HT-29 (cell line): ENCODE data around the gene FRMPD2. TPM values are rescaled to one million over a fixed set of nuclear protein-coding genes. Genes with fewer than 3 reads are reported as not detected.
"Not testable (repeated sequence)": the region's sequence is repeated elsewhere in the genome, so short reads cannot be mapped to it uniquely, and the experiment has no call there.

ENCODE experiments used
- DNase-seq: peaks from one replicate; pipeline ENCODE4 v3.0.0-alpha.2; 2015; ENCODE audit warnings: low spot score
- total RNA-seq: library from RNA; depleted of rRNA; stranded (reverse); fragments of >200 nt; shearing (Covaris generic); gene quantifications from 2 replicates; pipeline ENCODE4 v1.2.3, GENCODE V29; 2014

The FRMPD2 gene
- total RNA-seq, 1 experiment from 2014 or later, result not detected

DNA sequence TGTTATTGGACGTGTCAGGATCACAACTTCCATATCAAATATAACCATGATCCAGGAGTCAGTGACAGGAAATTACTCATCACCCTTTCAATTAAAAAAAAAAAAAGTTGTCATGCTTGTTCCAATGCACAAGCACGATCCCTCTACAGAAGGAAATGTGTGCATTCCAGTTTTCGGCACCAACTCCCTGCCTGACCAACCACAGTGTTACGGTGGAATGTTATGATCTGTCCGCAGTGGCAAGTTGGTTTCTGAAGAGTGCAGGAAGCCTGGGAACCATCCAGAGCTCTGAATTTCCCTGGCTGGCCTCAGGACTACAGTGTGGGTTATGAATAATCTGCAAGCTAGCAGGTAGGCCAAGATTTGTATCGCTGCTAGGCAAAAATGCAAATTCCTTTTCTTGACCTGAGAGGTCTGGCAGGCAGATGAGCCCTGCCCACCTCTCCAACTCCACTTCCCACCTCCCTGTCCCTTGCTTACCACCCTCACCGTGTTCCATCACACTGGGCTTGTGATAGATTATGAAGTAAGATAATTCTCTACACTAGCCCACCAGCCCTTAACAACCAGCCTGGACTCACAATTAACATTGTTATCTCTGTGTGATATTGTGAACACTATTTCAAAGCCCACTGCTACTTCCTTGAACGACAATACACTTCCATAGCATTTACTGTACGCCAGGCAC lies 20.4 kb downstream of the FRMPD2 start:
- peak; percentile 28 for DNase-seq

DNA sequence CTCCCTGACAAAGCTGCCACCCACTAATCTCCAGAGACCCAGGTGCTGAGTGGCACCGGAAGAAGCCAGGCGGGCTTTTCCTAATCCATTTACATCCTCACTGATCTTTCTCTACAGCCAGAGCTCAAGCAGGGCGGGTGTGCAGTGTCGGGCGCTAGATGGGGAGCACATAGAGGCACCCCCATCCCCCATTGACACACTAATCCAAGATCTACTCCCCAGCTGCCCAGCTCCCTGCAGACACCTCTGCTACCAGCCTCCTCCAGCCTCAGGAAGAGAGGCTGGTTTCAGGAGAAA lies 22.2 kb downstream of the FRMPD2 start:
- no peak for DNase-seq

DNA sequence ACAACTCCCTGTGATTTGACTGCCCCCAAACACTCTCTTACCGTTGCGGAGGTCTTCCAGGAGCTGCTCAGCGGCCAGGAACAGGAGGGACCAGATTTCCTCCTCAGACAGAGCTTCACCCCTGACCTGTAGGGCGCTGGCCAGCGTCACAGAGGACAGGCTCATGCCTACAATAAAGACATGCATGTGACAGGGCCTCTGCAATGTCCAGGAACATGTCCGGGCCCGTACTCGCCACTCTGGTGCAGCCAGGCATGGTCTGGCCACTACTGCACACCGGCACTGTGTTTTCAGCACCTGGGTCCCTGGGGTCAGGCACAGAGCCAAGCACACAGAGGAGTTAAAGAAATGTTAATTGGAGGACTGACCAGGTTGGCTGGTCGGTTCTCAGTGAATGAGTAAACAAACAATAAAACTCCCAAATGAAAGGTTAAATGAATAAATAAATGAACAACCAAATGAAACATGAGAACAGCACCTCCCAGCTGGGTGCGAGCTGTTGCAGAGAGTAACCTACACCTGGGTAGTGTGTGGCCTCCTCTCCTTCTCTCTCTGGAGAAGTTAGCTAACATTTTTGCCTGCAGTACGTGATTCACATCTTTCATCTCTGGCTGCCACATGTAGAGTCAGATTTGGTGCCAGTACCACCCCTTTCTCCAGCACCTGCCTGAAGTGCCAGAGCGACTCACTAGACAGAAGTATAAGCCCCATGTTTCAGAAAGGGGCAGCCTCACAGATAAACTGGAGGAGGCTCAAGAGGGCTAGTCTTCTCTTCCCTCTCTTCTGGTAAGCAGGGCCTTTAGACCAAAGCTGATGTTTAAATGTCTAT lies 22.8 kb downstream of the FRMPD2 start:
- DNase-seq, result peak; percentile 48

DNA sequence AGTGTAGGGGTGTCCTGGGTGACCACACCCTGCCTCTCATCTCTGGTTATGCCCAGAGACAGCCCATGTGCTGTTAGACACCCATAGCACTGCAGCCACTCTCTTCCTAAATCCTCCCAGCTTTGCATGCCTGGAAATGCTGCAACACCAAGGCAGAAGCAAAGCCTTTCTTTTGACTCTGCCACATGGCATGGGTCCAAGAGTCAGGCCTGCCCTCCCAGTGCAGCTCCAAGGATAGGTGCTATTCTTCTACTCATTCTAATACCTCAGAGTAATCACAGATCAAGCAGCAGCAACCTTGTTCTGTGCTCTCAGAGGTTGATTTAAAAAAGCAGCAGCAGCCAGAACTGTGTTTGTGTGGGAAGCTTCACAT lies 23.4 kb downstream of the FRMPD2 start:
- DNase-seq, result peak; percentile 14

DNA sequence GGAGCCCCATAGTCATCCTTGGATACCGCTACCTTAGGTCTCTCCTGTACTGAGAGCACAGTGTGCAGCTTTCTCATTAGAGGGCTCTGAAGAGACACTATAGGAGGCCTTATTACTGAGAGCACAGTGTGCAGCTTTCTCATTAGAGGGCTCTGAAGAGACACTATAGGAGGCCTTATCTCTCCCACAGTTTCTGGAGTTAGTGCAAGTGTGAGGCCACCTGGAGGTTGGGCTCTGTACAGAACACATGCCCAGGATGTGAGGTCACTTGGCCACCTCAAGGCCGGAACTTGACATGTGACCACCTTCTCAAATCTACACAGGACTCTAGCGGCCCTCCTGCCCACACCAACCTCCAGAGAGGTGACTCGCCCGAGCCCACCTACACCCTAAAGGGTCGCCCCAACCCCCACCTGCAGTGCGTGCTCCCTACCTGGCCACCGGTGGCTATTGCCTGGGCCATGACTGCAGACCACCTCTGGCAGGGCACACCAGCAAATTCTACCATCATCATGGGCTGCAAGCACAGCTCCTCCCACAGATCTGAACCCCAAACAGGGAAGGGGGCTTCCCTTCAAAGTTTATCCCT lies 24.6 kb downstream of the FRMPD2 start:
- no peak for DNase-seq

DNA sequence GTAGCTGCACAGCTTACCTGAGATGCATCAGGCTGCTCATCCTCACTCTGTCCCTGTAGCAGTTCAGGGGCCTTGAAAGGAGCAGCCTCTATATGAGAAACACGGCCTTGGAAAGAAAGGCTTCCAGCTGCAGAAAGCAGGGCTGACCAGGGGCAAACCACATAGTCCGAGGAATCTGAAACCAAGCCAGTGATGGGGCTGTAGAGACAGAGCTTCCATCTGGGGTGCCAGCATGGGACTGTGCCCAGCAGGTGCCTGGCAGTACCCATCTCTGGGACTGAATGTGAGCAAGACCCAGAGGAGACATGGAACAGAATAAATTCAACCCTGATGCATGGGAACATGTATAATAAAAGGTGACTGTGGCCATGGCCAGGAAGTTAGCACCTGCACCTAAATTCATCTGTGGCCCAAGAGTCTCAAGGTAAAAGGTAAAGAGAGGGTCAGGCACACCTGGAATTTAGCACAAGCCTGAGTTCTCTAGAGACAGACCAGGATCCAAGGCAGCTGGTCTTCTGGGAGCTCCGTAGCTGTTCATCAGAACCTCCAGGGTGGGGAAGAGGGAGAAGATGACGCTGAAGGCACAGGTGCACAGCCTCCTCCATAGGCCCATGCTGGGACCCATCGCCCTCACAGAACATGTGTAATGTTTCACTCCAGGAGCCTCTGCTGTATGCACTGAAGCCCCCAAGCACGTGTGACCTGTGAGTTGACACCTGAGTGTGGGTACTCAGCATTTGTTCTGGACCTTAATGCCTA lies 25.3 kb downstream of the FRMPD2 start:
- no peak for DNase-seq

DNA sequence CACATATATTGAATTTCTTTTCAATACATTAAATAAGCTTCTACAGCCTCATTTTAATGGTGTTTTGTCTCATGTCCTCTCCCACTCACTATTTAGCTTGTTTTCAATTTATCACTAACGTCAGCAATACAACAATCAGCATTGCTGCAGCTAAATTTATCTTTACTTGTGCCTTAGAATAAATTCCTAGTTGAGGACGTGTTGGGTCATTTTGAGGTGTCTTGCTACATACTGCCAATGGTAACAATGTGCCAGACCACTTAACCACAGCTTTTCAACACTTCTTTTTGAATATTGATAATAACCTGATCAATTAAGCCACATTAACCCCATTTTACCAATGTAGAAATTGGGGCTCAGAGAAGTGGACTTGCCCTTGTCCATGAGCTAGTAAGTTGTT lies 26.0 kb downstream of the FRMPD2 start:
- DNase-seq, result no peak

DNA sequence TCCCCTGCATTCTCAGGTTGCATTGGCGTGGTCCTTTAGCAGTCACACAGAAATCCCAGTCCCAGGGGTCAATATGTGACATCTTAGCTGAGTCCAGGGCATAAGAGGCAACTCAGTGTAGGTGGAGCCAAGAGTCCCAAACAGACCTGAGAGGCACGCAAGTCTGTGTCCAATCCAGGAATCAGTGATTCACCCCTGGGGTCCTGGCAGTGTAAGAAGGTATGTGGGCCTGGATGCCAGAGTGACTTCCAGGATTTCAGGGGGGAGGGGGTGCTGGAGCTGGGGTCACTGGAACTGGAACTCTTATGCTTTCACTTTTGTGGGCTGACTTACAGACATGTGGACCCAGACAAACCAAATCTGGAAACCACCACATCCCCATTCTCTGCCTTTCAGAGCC lies 26.8 kb downstream of the FRMPD2 start:
- DNase-seq, result no peak

DNA sequence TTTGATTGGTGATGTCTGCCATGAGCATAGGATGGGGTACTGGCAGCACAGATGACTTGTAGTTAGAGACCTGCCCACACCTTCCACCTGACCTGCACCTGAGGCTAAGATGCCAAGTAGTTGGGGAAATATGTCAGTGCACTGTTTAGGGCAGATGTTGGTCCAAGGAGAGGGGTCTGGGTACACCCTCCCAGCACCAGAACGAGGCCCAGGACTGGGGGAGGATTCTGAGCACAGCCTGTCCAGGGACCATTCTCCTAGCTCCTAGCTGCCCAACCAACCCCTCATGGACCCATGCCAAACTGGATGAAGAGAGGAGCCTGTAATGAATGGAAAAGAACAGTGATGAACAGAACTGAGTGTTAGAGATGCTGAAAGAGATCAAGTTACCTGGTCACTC lies 28.0 kb downstream of the FRMPD2 start:
- DNase-seq, result no peak

DNA sequence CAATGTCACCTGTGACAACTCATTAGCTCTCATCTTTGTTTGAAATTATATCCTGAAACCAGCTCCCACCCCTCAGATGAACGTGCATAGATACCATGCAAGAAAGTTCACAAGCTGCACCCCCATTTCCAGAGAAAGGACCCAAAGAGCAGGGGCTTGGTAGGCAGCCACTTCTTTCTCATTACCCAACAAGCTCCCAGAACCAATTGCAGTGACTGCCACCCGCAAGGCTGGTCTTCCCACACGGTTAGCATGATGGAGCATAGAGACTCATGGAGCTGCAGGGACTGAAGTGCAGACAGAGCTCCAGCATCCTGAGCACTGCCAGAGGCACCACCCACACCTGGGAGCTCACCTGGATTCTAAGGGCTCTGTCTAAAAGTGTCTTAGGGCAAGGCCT lies 28.5 kb downstream of the FRMPD2 start:
- no peak for DNase-seq

DNA sequence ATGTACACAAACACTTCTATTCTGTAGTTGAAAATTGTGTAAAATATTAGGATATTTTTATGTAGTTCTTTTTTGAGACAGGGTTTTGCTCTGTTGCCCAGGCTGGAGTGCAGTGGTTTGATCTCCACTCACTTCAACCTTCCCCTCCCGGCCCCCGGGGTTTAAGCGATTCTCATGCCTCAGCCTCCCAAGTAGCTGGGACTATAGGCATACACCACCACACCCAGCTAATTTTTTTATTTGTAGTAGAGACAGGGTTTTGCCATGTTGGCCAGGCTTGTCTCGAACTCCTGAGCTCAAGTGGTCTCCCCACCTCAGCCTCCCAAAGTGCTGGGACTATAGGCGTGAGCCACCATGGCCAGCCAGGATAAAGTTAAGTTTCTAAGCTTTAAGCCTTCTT lies 30.6 kb downstream of the FRMPD2 start:
- not testable (repeated sequence) for DNase-seq

DNA sequence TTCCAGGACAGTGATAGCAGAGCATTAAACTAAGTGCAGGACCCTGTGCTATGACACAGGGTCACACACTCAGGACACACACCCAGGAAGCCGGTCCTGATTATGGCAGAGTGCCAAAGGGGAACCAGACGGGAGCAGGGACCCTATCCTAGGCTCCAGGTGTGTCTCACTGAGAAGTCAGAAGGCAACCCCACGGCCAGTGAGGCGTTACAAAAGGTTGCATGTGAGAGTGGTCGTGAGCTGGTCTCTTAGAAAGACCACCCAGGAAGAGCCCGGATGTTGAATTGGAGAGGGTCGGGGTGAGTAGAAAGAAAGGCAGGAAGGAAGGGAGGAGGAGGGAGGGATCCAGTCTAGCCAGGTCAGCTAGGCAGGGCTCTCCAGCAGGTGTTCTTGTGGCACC lies 31.0 kb downstream of the FRMPD2 start:
- DNase-seq, result no peak

DNA sequence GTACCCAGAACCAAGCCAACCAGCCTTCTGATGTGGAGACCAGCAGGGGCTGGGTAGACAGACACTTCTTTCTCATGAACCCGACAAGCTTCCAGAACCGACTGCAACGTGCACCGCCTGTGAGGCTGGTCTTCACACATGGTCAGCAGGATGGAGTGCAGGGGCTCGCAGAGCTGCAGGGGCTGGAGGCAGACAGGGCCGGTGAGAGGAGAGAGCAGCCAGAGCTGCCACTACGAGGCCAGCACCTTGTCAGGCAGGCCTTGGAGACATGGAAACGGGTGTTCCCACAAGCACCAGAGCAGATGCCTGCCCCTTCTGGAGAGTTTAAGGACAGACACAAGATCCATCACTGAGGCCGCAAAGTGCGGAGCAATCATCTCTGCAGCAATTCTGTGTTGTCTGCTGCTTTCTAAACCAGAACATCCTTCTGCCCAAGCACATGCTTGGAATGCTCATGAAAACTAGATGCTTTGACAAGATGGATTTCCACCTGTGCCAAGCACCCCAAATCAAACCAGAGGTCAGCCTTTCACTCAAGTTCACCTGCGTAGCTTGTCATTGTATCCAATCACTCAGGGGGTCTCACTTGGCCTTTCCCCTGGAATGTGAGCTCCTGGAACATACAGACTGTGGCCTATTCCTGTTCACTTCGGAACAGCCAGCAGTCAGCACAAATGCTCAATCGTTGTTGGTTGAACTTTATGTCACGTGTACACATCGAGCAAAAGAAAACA lies 32.2 kb downstream of the FRMPD2 start:
- DNase-seq, result no peak

DNA sequence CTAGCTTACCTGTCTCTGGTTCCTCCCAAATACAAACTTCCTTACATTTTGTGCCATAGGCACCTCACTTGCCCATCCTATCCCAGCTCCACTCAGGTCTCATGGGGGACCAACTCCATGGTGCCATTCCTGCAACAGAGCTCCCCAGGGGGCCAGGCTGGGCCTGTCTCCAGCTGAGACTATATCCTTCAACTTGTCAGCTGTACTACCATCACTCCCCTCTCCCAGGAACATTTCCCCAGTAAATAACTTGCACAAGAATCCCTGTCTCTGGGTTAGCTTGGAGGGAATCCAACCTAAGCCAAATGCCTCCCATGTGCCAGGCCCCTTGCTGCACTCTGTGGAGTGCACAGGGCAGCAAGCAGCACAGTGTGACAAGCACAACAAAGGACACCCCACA lies 33.2 kb downstream of the FRMPD2 start:
- DNase-seq, result no peak

DNA sequence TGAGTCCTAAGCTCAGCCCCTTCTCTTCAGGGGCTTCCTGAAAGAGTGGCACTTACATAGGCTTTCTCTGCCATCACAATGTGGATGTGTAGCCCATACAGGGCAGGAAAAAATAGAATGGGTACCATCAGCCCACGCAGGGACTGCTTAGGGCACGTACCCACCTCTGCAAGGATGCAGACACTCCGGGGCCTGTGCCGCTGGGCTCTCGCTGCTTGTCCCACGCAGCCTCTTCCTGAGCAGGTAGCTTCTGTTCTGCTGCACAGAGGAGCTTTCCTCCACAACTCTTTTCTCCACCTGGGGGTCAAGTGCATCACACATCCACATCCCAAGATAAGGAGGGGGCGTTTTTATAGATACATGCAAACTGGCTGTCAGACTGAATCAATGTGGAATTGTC lies 34.3 kb downstream of the FRMPD2 start:
- DNase-seq, result no peak

DNA sequence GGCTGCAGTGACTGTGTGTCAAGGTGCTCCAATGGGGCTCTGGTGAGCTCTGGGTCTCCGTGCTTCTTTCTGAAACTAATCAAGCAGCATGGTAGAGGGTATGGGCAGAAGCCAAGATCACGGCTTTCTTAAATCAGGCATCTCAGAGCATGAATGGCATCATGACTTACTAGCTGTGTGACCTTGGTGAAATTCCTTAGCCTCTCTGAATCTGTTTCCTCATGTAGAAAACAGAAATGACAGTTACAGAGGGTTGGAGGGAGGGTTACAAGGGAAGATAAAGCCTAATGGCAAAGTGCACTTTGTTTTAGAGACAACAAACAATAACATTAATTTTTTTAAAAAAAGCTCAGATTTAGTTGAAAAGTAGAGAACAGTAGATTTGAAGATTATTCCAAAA lies 34.9 kb downstream of the FRMPD2 start:
- no peak for DNase-seq

DNA sequence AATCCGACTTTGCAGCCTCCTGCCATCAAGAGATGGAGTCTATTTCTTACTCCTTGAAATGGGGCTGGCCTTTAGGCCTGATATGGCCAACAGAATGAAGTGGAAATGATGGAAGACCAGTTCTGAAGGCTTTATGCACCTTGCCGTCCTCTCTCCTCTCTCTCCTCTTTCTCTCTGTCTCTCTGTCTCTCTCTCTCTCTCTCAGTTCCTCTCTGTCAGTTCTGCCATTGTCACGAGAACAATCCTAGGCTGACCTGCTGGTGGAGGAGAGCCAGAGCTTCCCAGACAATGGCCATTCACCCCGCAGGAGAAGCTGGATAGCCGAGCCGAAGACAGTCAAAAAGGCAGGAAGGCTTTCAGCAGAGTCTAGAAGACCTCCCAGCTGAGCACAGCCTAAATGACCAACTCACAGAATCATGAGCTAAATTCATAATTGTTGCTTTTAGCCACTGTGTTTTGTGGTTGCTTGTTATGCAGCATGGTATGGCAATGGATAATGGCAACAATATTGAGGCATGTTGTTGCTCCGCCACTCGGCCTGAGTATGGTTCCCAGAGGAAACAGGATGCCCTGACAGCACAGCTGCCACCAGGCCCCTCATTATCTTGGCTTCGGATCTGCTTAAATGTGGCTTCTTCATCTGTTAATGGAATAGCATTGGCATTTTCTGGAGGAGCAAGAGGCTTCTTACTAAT lies 35.5 kb downstream of the FRMPD2 start:
- no peak for DNase-seq

DNA sequence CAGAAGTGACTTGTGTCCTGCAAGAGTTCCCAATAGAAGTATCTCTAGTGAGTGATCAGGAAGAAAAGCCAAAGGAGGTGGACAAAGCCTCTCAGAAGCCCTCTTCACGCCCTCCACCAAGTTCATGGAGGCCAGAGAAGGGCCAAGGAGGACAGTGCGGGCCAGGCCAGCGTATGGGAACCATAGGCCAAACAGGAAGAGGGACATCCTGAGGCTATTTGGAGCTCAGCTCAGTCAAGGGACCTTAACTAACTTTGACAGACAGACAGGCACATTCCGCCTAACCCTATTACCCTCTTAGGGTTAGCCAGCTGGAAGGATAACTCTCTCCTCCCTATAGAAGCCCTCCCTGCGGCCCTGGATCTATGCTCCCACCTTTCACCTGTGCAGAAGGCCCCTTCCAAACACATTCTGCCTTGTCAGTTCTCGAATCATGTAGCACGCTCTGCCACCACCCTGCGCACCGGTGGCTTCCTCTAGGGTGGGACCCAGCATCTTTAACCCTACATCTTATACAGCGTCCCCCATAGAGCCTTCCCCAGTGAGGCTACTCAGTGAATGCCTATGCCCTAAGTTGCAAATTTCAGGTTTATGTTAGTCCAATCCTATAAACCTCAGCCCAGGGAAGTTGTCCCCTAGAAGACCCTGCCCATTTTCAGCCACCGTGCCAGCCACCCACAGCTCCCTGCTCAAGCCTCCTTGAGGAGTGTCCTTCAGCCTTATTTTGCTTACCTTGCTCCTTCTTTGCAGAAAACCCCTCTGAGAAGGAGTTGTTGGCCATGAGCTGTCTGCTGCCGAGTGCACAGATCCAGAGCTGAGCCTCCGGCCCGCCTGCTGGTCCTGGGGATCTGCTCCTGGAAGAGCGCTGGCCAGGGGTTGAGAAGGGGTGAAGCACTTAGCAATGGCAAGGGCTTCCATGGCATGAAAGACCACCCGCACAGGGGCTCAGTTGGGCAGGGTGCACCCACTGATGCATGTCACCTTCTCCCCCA lies 36.9 kb downstream of the FRMPD2 start:
- DNase-seq, result no peak

DNA sequence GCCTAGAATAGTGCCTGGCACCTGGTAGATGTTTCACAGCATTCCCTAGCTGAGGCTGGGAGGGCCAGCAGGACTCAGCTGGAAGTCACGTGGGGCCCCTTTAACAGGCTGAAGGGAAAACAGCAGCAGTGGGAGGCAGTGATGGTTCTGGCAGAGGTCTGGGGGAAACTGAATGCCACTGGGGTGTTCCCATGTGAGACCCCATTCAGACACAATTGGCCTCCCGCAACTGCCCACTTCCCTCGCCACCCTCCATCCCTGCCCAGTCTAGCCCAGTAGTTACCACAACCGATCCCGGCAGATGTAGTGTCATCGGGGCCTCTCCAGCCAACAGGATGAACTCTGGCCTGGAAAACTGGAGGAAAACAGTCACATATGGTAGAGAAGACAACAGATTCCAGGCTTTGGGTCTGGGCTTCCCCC lies 38.3 kb downstream of the FRMPD2 start:
- no peak for DNase-seq

DNA sequence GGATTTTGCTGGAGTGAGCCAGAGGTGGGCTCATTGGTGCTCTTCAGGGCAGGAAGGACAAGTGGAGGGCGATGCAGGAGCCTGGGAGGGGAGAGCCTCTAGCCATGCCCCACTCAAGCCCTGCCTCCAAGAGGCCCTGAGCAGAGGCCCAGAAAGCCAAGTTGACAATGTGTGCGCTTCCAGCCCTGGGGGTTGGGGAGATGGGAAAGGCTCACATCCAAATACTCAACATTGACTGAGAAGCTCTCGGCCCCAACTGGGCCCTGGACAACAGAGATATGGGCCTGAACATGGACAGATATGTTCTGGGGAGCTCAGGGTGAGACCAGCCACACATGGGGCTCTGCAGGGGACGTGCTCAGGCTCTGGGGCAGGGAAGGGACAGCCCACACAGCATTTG lies 39.0 kb downstream of the FRMPD2 start:
- DNase-seq, result no peak
